Endothelial cell of umbilical vein (primary cell): ENCODE data around the gene RSPRY1. TPM values are rescaled to one million over a fixed set of nuclear protein-coding genes. Genes with fewer than 3 reads are reported as not detected.

Experiments used
- BruUV-seq: library from RNA; stranded (reverse); fragments of 400-500 nt; replicated peaks from 2 replicates; lab custom pipeline; 2021; lab: Mats Ljungman, UMichigan
- CTCF ChIA-PET: fragments of 300-600, 350-600 bp; sonication (Branson Sonifier 250); formaldehyde crosslinking; loops from one replicate; lab custom pipeline; 2021; ENCODE audit warnings: antibody characterized with exemption, inconsistent platforms; lab: Charles Lee
- POLR2A ChIA-PET: fragments of 300-600, 350-600 bp; sonication (Branson Sonifier 250); formaldehyde crosslinking; loops from one replicate; lab custom pipeline; 2021; ENCODE audit warnings: antibody characterized with exemption, inconsistent platforms; lab: Charles Lee
- DNase-seq: peaks from one replicate; pipeline ENCODE4 v3.0.0-alpha.2; 2011; ENCODE audit warnings: low read depth, low spot score
- FAIRE-seq: peaks from 2 replicates; lab custom pipeline; 2011; peaks lifted over from hg19 to GRCh38; lab: Jason Lieb, UNC
- H2AFZ ChIP-seq: 2 replicates; pipeline ENCODE4 v1.6.0; 2012; ENCODE audit warnings: low read depth, low read length, control low read depth, inconsistent platforms
- H3K27ac ChIP-seq: 2 replicates; pipeline ENCODE4 v1.5.1; 2011; ENCODE audit warnings: low read depth, mild to moderate bottlenecking, control low read depth, low read length, moderate library complexity; ENCODE audit not compliant: insufficient read depth
- H3K27me3 ChIP-seq, 2 experiments: 2 replicates each; pipeline versions ENCODE4 v1.6.0 to v1.6.1; 2011; ENCODE audit warnings: low read length in 2 of 2, mixed read lengths in 1 of 2; ENCODE audit not compliant: control insufficient read depth in 2 of 2, insufficient read depth in 2 of 2
- H3K36me3 ChIP-seq, 2 experiments: 2 replicates in 1 of 2; 3 replicates in 1 of 2; pipeline ENCODE4 v1.5.1; 2011; ENCODE audit warnings: low read length in 2 of 2, mild to moderate bottlenecking in 1 of 2, moderate library complexity in 1 of 2; ENCODE audit not compliant: control insufficient read depth in 2 of 2, insufficient read depth in 2 of 2; ENCODE audit errors: extremely low read depth in 1 of 2
- H3K4me1 ChIP-seq: 3 replicates; pipeline ENCODE4 v1.5.1; 2011; ENCODE audit warnings: mild to moderate bottlenecking, low read length; ENCODE audit not compliant: control insufficient read depth, insufficient read depth; ENCODE audit errors: extremely low read depth
- H3K4me2 ChIP-seq: 2 replicates; pipeline ENCODE4 v1.6.1; 2011; ENCODE audit warnings: low read length, control low read depth, mixed read lengths; ENCODE audit not compliant: insufficient read depth
- H3K4me3 ChIP-seq, 3 experiments: fragments of 200-600 bp in 1 of 3; sonication (generic), shearing (Covaris generic) in 1 of 3; replicated peaks in 1 of 3; 2 replicates each; pipeline ENCODE4 v1.5.1; 2011 to 2016; ENCODE audit warnings: control low read depth in 3 of 3, low read length in 3 of 3, mild to moderate bottlenecking in 2 of 3, inconsistent platforms in 1 of 3, low read depth in 1 of 3, moderate library complexity in 1 of 3; ENCODE audit not compliant: insufficient read depth in 1 of 3
- H3K79me2 ChIP-seq: 2 replicates; pipeline ENCODE4 v1.6.0; 2012; ENCODE audit warnings: low read length, inconsistent platforms; ENCODE audit not compliant: control insufficient read depth, insufficient read depth
- H3K9ac ChIP-seq: replicated peaks from 2 replicates; pipeline ENCODE3; 2011; ENCODE audit warnings: low read length, control low read depth; ENCODE audit not compliant: insufficient read depth; ENCODE audit errors: extremely low read depth
- H3K9me1 ChIP-seq: replicated peaks from 3 replicates; pipeline ENCODE4 v1.6.0; 2011; ENCODE audit warnings: mild to moderate bottlenecking, low read length; ENCODE audit not compliant: control insufficient read depth, insufficient read depth; ENCODE audit errors: extremely low read depth
- H3K9me3 ChIP-seq: replicated peaks from 2 replicates; pipeline ENCODE4 v1.5.1; 2012; ENCODE audit warnings: low read length, inconsistent platforms; ENCODE audit not compliant: control insufficient read depth, insufficient read depth
- H4K20me1 ChIP-seq: replicated peaks from 2 replicates; pipeline ENCODE3; 2011; ENCODE audit warnings: mild to moderate bottlenecking, low read length; ENCODE audit not compliant: control insufficient read depth, insufficient read depth; ENCODE audit errors: extremely low read depth
- EZH2 ChIP-seq: IDR thresholded peaks from 2 replicates; pipeline ENCODE4 v1.6.1; 2012; ENCODE audit warnings: borderline replicate concordance, low read depth, mild to moderate bottlenecking, moderate library complexity, low read length, inconsistent platforms; ENCODE audit not compliant: severe bottlenecking
- GATA2 ChIP-seq: IDR thresholded peaks from 2 replicates; pipeline ENCODE4 v1.7.0; 2011; ENCODE audit warnings: low read depth, mild to moderate bottlenecking, moderate library complexity, mixed read lengths, low read length; ENCODE audit not compliant: insufficient read length, insufficient read depth
- JUN ChIP-seq: IDR thresholded peaks from 2 replicates; pipeline ENCODE4 v1.6.1; 2011; ENCODE audit warnings: borderline replicate concordance, low read depth; ENCODE audit not compliant: insufficient read length, insufficient read depth
- MAX ChIP-seq: IDR thresholded peaks from 2 replicates; pipeline ENCODE4 v1.6.1; 2011; ENCODE audit not compliant: insufficient read depth, insufficient read length
- MYC ChIP-seq: IDR thresholded peaks from one replicate; pipeline ENCODE4 v1.6.1; 2011; ENCODE audit warnings: mild to moderate bottlenecking, low read depth, low read length
- POLR2AphosphoS5 ChIP-seq: IDR thresholded peaks from 2 replicates; pipeline ENCODE4 v1.6.1; 2012; ENCODE audit warnings: low read depth, mild to moderate bottlenecking, control low read depth, low read length, moderate library complexity; ENCODE audit not compliant: insufficient read depth
- dilution Hi-C: fragments of 300-500 bp; cut with MboI; formaldehyde crosslinking; loops from one replicate; pipeline ENCODE4 v1.15.0; 2019; ENCODE audit warnings: low sequenced_read_pairs; ENCODE audit not compliant: extremely low pct_ligation_motif_present
- intact Hi-C: fragments of 100-400 bp; cut with micrococcal nuclease; formaldehyde crosslinking; loops from one replicate; pipeline ENCODE4 v1.10.0; 2022
- polyA plus RNA-seq, 4 experiments: library from polyadenylated mRNA; depleted of rRNA in 3 of 4; stranded (reverse) in 3 of 4; unstranded in 1 of 4; fragments of >200 nt; gene quantifications; 2 replicates each; pipeline versions ENCODE4 v1.2.1 to v1.2.3, GENCODE V29; 2011 to 2012; ENCODE audit warnings: missing spikeins in 1 of 4
- total RNA-seq: library from RNA; stranded (reverse); gene quantifications from 2 replicates; pipeline ENCODE4 v1.2.3, GENCODE V29; 2021
- TF ChIP-seq, protein P1 (sequence below), 2 donors: IDR thresholded peaks; 1 replicate in 1 of 2; 2 replicates in 1 of 2; pipeline ENCODE4 v1.5.1; 2011; ENCODE audit warnings: low read length in 2 of 2, mild to moderate bottlenecking in 2 of 2, moderate library complexity in 2 of 2, control low read depth in 1 of 2, inconsistent platforms in 1 of 2, low read depth in 1 of 2; ENCODE audit not compliant: insufficient read depth in 1 of 2; ENCODE audit errors: extremely low read depth in 1 of 2

Gene RSPRY1
- total and polyA plus RNA-seq, 2 donors (not counting 3 experiments of a cell fraction or from before 2014, with no cell fraction given), result 28.5 to 55.1 TPM

DNA sequence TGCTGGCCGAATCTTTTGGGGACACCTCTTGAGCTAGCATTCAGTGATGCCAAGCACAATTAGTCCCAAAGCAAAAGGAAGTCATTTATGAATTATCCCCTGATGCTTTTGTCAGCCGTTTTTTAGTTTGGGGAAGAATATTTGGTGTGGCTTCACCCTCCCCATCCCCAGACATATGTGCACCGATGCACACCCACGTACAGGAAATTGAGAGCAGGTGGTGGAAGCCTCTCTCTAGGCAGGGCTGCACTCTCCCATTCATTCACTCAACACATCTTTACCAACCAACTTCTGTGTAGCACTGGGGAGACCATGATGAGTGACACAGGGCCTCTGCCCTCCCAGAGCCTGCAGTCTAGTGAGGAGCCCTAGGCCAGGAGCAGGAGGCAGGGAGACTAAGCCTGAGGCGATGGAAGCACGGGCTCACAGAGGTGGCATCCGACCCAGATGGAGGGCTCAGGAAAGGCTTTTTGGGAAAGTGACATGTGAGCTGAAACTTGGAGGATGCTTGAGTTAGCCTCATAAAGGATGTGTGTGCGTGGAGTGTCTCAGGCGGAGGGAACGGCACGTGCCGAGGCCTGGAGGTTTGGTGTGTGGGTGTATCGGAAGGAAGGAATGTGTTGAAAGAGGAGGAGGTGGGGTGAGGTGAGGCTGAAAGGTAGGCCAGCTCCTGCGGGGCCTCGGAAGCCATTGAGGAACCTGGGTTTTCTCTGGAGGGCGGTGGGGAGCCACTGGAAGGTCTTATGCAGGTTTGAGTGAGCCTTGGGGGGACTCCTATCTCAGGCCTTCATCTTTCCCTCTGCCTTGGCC, 44.1 kb upstream of the RSPRY1 start:
- Histone ChIP-seq H3K9me3 (no peaks in the 10 kb centered on the region), H3K27me3 (no peaks in the 10 kb centered on the region), H3K27ac (no peak overlapping the region), H3K4me3 (no peak overlapping the region), H4K20me1 (no peaks in the 10 kb centered on the region), H2AFZ (no peak overlapping the region), H3K9ac (no peak overlapping the region), H3K4me1 (peaks cover 46% of the 10 kb centered on the region), H3K36me3 (no peaks in the 10 kb centered on the region), H3K79me2 (no peaks in the 10 kb centered on the region), H3K4me2 (no peak overlapping the region), H3K9me1 (no peaks in the 10 kb centered on the region)
- DNase-seq (no peak), FAIRE-seq (no peak)
- intact Hi-C loops, result loop anchor here (2.0 kb wide), 1 partner anchor 15 kb away; no protein-coding TSS in a partner anchor
- dilution Hi-C loops, result no loop called here
- POLR2A ChIA-PET, result no interaction called here
- no peak for TF ChIP-seq MAX
- no peak for TF ChIP-seq POLR2AphosphoS5
- TF ChIP-seq GATA2, result no peak
- no peak for TF ChIP-seq EZH2
- TF ChIP-seq JUN, result no peak
- TF ChIP-seq MYC, result no peak
- TF ChIP-seq, protein P1, sequence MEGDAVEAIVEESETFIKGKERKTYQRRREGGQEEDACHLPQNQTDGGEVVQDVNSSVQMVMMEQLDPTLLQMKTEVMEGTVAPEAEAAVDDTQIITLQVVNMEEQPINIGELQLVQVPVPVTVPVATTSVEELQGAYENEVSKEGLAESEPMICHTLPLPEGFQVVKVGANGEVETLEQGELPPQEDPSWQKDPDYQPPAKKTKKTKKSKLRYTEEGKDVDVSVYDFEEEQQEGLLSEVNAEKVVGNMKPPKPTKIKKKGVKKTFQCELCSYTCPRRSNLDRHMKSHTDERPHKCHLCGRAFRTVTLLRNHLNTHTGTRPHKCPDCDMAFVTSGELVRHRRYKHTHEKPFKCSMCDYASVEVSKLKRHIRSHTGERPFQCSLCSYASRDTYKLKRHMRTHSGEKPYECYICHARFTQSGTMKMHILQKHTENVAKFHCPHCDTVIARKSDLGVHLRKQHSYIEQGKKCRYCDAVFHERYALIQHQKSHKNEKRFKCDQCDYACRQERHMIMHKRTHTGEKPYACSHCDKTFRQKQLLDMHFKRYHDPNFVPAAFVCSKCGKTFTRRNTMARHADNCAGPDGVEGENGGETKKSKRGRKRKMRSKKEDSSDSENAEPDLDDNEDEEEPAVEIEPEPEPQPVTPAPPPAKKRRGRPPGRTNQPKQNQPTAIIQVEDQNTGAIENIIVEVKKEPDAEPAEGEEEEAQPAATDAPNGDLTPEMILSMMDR (IDR thresholded peaks at IDR 0.05; ENCODE audit: extremely low read depth in 1 of 2, insufficient read depth in 1 of 2, low read depth in 1 of 2, low read length in 2 of 2), result no peak
- CTCF ChIA-PET, result interaction anchor here (1.0 to 4.2 kb wide), 3 partner anchors 10 to 58 kb away, joined by 3 to 53 read pairs (median 6); partner anchors contain the start of gene CPNE2
- no TSS peak for BruUV-seq
